ENCODE data around the gene BTF3L4.

DNA sequence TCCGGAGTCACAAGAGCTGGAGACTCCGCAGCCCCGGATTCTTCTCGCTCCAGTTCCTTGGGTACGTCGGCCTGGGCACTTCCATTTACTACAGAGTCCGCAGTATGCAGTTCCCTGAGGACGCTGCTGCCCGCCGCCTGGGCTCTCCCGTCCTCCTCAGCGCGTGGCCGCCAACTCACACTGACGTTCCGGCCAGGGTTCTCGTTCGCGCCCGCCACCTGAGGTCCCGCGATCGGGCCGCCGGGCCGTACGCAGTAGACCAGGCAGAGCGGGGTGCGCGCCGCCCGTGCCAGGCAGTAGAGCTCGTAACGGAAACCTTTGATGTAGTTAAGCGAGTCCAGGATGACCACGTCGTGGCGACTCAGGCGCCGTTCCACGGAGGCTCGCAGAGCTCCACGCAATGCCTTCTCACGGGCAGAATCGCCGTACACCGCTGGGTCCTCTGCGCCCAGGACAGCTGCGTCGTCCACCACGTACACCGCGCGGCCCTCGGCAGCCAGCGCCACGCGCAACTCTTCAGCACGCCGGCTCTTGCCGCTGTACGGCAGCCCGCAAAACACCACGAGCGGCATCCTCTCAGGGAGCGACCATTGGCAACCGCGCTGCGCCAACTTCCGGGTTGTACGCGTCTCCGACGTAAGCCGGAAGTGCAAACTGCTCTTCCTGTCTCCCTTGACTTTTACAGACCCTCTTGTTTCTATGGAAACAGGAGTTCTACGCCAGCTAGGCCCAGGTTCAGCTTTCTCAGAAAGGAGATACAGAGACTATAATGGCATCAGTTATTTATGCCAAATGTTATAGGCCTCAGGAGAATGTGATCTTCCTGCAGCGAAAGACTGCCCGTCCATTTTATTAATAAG, 22.7 kb upstream of the BTF3L4 start, which contains the start of gene KTI12:
- TF ChIP-seq, protein P1, sequence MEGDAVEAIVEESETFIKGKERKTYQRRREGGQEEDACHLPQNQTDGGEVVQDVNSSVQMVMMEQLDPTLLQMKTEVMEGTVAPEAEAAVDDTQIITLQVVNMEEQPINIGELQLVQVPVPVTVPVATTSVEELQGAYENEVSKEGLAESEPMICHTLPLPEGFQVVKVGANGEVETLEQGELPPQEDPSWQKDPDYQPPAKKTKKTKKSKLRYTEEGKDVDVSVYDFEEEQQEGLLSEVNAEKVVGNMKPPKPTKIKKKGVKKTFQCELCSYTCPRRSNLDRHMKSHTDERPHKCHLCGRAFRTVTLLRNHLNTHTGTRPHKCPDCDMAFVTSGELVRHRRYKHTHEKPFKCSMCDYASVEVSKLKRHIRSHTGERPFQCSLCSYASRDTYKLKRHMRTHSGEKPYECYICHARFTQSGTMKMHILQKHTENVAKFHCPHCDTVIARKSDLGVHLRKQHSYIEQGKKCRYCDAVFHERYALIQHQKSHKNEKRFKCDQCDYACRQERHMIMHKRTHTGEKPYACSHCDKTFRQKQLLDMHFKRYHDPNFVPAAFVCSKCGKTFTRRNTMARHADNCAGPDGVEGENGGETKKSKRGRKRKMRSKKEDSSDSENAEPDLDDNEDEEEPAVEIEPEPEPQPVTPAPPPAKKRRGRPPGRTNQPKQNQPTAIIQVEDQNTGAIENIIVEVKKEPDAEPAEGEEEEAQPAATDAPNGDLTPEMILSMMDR (IDR thresholded peaks at IDR 0.05 in 8 of 11, conservative IDR thresholded peaks at IDR 0.05 in 3 of 11), result no peak
- peak in 1 of 3 donors; percentile 23 for TF ChIP-seq POLR2A (IDR thresholded peaks at IDR 0.05)
